Measurements from ENCODE around the gene ORM2.
"Not testable (repeated sequence)": the region's sequence is repeated elsewhere in the genome, so short reads cannot be mapped to it uniquely, and the experiment has no call there.

ORM2 gene

GRCh38 chr9:114329625-114330022, at the start of gene ORM2:
TSS of gene ORM2 (plus strand) at chr9:114329869. CDS start at chr9:114329905, 36 bp downstream.
- in situ Hi-C loops (cut with HindIII; ENCODE audit: low sequenced_read_pairs), result not testable (repeated sequence)

DNA sequence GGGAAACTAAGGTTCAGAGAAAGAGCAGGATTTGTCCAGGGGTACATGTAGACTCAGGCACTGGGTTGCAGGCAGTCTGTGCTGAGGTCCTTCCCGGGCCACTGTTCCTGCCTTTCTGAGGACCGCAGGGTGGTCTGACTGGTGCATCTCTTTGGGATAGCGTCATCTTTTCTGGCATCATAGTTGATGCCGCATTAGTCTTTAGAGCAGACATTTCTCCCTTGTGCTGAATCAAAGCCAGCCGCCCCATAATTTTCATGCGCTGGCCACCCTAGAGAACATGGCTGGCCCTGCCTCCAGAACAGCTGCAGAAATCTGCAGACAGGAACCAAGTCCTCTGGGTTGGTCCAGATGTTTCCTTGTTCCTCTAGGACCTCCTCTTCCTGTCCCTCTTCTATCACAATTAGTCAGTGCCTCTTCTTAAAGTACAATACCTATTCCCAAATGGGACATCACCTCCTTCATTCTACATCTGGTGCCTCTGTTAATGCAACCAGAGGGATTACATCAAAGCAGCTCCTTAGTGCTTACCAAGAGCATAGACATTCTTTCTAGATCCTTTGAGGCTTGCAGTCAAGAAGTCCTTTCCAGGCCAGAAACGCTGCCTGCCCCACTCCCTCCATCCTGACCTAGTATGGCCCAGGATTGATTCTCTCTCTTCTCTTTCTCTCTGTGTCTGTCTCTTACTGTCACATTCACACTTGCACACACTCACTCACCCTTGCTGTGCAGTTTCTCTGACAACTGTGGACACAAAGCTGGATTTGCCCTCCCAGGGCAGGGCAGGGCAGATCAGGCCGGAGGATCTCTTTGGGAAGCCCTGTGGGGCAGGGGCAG, 48.8 kb upstream of the ORM2 start:
- in situ Hi-C loops (cut with HindIII; ENCODE audit: low sequenced_read_pairs), result loop anchor here (25.0 kb wide), 1 partner anchor 194 kb away; the partner anchor contains the start of genes AMBP and KIF12

DNA sequence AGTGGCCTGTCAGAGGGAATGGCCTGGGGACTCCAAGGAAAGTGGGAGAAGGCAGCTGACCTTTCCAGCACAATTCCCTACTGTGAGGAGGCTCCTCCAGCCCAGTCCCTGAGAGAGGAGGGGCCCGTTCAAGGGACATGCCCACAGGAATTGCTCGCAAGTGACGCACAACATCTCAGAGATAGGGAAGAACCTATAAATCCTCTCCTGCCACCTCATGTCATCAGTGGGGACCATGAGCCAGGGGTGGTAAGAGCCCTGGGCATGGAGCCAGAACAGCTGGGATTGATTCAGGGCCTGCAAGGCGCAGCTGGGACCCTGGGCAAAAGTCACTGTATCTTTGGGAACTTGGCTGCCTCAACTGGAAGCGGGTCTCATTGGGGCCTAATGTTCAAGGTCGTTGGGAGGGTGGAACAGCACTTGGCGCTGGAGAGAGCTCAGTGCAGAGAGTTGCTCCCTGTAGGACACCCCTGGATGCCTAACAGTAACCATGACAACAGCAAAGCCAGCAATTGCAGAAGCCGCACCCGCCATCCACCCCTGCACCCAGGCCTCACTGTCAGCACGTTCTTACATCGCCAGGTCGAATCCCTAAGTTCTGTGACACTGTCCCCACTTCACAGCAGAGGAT, 48.1 kb upstream of the ORM2 start:
- in situ Hi-C loops (cut with HindIII; ENCODE audit: low sequenced_read_pairs), result loop anchor here (25.0 kb wide), 1 partner anchor 194 kb away; the partner anchor contains the start of genes AMBP and KIF12

DNA sequence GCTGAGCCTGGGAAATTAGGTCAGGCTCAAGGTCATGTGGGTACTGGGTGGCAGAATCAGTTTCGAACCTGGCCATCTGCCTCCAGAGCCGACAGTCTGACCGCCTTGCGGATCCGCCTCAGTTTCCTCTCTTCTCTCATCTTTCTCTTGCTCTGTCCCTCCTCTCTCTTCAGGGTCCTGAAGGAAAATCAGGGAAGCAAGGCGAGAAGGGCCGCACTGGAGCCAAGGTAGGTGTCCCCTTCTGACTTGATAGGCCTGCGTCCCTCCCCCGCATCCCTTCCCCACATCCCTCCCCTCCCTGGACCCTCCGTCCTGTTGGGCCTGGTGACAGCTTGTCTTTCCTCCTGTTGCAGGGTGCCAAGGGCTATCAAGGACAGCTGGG, 47.6 kb upstream of the ORM2 start:
- in situ Hi-C loops (cut with HindIII; ENCODE audit: low sequenced_read_pairs), result loop anchor here (25.0 kb wide), 1 partner anchor 195 kb away; the partner anchor contains the start of genes AMBP and KIF12

DNA sequence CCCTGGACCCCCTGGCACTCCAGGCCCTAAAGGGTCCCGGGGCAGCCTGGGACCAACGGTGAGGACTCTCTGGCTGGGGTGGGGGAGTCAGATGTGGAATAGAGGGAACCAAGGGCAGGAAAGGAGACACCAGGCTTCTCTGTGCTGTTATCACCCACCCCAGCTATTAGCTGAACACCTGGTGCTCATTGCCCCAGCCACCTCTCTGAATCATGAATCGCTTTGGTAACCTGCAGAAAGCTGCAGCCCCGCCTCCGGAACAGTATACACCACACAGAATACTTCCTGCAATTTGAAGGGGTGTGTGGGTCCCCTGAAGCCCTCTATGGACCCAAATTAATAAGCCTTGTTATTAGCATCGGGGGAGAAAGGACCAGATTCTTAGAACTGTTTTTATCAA, 47.2 kb upstream of the ORM2 start:
- in situ Hi-C loops (cut with HindIII; ENCODE audit: low sequenced_read_pairs), result loop anchor here (25.0 kb wide), 1 partner anchor 195 kb away; the partner anchor contains the start of genes AMBP and KIF12

GRCh38 chr9:114282926-114283325, 46.7 kb upstream of the ORM2 start:
- in situ Hi-C loops (cut with HindIII; ENCODE audit: low sequenced_read_pairs), result loop anchor here (25.0 kb wide), 1 partner anchor 196 kb away; the partner anchor contains the start of genes AMBP and KIF12

DNA sequence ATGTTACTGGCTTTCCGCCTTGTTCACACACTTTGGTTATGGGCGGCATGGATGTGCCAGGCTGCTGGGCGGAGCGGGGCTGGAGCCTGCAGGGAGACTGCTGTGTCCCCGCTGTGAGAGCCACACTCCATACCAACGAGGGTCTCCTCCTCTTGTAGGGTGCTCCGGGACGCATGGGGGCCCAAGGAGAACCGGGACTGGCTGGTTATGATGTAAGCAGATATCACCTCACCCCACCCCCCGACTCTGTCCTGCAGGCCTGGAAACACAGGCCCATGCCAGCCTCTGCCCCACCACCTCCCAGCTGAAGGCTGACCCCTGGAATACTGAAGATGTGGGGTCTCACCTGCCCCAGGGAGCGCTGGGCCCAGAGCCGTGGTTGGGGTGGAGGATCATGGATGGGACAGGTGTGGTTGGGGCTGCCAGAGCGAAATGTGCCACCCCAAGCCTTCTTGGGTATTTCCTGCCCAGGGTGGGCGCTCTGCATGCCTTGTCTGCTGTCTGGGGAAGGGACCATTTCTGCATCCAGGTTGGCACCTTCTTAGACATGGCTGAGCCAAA, 46.0 kb upstream of the ORM2 start:
- in situ Hi-C loops (cut with HindIII; ENCODE audit: low sequenced_read_pairs), result loop anchor here (25.0 kb wide), 1 partner anchor 196 kb away; the partner anchor contains the start of genes AMBP and KIF12

DNA sequence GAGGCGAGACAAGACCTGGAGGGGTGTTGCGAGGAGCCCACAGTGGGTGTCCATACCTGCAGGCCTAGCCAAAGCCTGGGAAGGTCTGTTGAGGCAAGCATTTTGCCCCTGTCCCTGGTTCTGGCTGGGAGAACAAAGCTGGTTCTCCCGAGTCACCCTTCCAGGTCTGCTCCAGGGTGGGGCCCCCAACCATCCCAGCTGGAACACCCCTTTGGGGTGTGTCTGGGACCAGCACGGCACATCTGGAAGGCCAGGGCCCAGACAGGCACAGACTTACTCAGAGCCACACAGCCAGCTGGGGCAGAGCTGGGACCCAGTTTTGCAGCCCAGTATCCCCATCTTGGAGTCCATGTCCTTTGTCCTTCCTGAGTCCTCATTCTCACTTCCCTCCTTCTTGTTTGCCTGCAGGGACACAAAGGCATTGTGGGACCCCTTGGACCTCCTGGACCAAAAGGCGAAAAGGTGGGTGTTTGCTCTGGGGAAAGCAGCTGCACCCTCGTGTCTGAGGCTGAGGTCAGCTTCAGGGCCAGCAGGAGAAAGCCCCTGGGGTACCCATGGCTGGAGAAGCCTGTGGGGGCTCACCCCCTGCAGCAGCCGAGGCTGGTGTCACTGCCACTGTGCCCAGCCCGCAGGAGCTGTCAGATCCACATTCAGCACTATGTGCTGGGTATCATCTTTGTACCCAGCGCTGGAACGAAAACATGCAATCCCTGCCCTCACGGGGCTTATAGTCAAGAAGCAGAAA, 45.2 kb upstream of the ORM2 start:
- in situ Hi-C loops (cut with HindIII; ENCODE audit: low sequenced_read_pairs), result loop anchor here (25.0 kb wide), 1 partner anchor 197 kb away; the partner anchor contains the start of genes AMBP and KIF12

GRCh38 chr9:114285166-114285867, 44.4 kb upstream of the ORM2 start:
- in situ Hi-C loops (cut with HindIII; ENCODE audit: low sequenced_read_pairs), result loop anchor here (25.0 kb wide), 1 partner anchor 198 kb away; the partner anchor contains the start of genes AMBP and KIF12

- in situ Hi-C loops (cut with HindIII; ENCODE audit: low sequenced_read_pairs), result loop anchor here (25.0 kb wide), 1 partner anchor 199 kb away; the partner anchor contains the start of genes AMBP and KIF12
Observed at GRCh38 chr9:114286146-114286679, 43.5 kb upstream of the ORM2 start.

DNA sequence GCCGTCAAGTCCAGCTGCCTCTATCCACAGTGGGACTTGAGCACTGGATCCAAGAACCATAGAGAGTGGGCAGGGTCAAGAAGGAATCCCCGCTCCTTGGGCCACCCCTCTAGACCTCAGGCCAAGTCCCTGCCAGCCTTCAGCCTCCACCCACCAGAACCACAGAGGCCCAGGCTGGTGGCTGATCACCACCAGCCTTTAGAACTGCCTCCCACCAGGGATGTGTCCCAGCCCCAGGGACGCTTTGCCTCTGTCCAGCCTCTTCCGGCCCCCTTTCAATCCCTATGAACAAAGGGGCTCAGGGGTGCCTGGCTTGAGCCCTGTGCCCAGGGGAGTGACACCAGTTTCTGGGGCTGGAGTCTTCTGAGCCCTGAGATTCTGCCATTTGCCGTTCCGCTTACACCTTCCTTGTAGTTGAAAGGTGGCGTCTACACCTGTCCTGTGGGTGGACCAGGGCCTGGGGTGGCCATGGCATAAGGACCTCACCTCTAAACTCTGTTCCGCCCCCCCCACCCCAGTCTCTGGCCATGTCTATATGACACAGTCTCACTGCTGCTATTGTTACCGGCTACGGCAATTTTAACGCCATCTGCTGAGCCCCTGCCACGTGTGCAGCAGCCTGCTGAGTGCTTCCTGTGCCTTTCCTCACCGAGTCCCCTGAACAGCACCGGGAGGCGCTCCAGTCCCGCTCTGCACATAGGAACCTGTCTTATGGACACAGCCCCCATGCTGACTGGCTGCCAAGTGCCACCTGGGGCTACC, 42.5 kb upstream of the ORM2 start:
- in situ Hi-C loops (cut with HindIII; ENCODE audit: low sequenced_read_pairs), result loop anchor here (25.0 kb wide), 1 partner anchor 200 kb away; the partner anchor contains the start of genes AMBP and KIF12

- in situ Hi-C loops (cut with HindIII; ENCODE audit: low sequenced_read_pairs), result loop anchor here (25.0 kb wide), 1 partner anchor 200 kb away; the partner anchor contains the start of genes AMBP and KIF12
Observed at GRCh38 chr9:114287763-114288192, 41.9 kb upstream of the ORM2 start.

DNA sequence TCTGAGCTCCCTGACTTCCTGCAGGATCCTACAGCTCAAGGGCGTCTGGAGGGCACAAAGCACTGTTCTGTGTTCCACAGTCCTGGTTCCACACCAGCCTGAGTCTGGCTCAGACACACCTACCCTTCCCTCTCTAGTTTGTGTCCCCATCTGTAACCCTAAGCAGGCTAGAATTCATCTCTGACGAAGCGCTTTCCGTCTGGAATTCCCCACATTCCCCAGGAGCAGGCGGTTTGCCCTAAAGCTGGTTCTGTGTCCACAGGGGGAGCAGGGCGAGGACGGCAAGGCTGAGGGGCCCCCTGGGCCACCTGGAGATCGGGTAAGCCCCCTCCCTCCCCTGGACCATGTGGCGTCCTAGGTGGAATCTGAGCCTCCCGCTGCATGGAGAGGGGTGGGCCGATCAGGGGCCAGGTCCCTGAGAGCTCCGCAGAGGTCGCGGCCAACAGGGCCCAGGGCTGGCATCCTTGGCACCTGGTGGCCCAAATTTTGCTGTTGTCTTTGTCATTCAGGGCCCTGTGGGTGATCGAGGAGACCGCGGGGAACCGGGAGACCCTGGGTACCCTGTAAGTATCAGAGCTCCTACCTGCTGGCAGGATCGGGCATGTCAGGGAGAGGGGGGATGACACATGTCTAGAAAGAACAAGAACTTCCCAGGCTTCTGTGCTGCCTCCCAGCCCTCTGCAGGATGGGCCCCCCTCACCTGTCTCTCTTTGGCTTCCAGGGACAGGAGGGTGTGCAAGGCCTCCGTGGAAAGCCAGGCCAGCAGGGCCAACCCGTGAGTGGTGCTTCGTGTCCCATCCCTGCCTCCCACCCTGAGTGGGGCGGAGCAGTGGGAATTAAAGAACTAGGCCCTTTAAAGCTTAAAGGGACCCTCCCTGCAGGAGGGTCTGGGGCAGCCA, 41.2 kb upstream of the ORM2 start:
- in situ Hi-C loops (cut with HindIII; ENCODE audit: low sequenced_read_pairs), result loop anchor here (25.0 kb wide), 1 partner anchor 201 kb away; the partner anchor contains the start of genes AMBP and KIF12

DNA sequence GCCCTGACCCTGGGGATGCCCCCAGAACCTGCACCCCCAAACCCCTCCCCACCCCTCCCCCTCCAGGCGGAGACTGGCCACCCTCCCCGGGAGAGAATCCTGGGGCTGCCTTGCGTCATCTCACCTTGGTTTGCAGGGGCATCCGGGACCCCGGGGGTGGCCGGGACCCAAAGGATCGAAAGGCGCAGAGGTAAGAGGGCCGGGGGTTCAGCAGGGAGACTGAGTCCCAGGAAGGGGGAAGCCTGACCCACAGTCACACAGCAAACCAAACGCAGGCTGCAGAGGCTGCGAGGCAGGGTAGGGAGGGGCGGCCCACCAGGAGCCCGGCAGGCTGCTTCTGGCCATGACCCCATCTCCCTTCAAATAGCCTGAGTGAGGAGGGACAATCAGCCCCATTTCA, 40.6 kb upstream of the ORM2 start:
- in situ Hi-C loops (cut with HindIII; ENCODE audit: low sequenced_read_pairs), result loop anchor here (25.0 kb wide), 1 partner anchor 202 kb away; the partner anchor contains the start of genes AMBP and KIF12

- in situ Hi-C loops (cut with HindIII; ENCODE audit: low sequenced_read_pairs), result loop anchor here (25.0 kb wide), 1 partner anchor 203 kb away; the partner anchor contains the start of genes AMBP and KIF12
Observed at GRCh38 chr9:114289571-114290481, 39.8 kb upstream of the ORM2 start.

- in situ Hi-C loops (cut with HindIII; ENCODE audit: low sequenced_read_pairs), result loop anchor here (25.0 kb wide), 1 partner anchor 203 kb away; the partner anchor contains the start of genes AMBP and KIF12
Observed at GRCh38 chr9:114290561-114290986, 39.1 kb upstream of the ORM2 start.
